ENCODE measurements around the gene PLA2G4F.

- no peak for TF ChIP-seq EP300 (IDR thresholded peaks at IDR 0.05)
- TF ChIP-seq POLR2A (IDR thresholded peaks at IDR 0.05): no peak
Measured at GRCh38 chr15:42201801-42202200, 45.4 kb upstream of the PLA2G4F start.

Data from gastroesophageal sphincter (tissue), 2 donors.